HG03066 (cell line): ENCODE data around the gene ST6GALNAC1.

Experiments
- ATAC-seq: cut with Tn5 transposase; IDR thresholded peaks from one replicate; pipeline ENCODE4 v1.9.1; 2021; ENCODE audit warnings: low read depth; ENCODE audit not compliant: unreplicated experiment

Gene ST6GALNAC1

GRCh38 chr17:76584427-76585032, 59.0 kb downstream of the ST6GALNAC1 start:
- no peak for ATAC-seq

- ATAC-seq = no peak
These were observed 60.9 kb downstream of the ST6GALNAC1 start for GRCh38 chr17:76582660-76583059.

- no peak for ATAC-seq
These were observed 62.0 kb downstream of the ST6GALNAC1 start for GRCh38 chr17:76581515-76581914.

GRCh38 chr17:76579281-76579680, 64.3 kb downstream of the ST6GALNAC1 start:
- no peak for ATAC-seq

- ATAC-seq = no peak
These were observed 65.2 kb downstream of the ST6GALNAC1 start for GRCh38 chr17:76578376-76578775.

- ATAC-seq = no peak
These were observed 65.7 kb downstream of the ST6GALNAC1 start for GRCh38 chr17:76577876-76578275.

- no peak for ATAC-seq
These were observed 67.4 kb downstream of the ST6GALNAC1 start for GRCh38 chr17:76576189-76576588.

- no peak for ATAC-seq
These were observed 68.0 kb downstream of the ST6GALNAC1 start for GRCh38 chr17:76575570-76575969.
